Bronchial epithelial cell (primary cell): ENCODE results near the gene HOXB7. TPM values are rescaled to one million over a fixed set of nuclear protein-coding genes. Genes with fewer than 3 reads are reported as not detected.

Source experiments
- DNase-seq: peaks from one replicate; pipeline ENCODE4 v3.0.0-alpha.2; 2010; ENCODE audit warnings: low read depth
- FAIRE-seq: peaks from 2 replicates; lab custom pipeline; 2011; peaks lifted over from hg19 to GRCh38; lab: Jason Lieb, UNC
- H3K27me3 ChIP-seq: 2 replicates; pipeline ENCODE4 v1.5.1; 2011; ENCODE audit warnings: low read length; ENCODE audit not compliant: control insufficient read depth, insufficient read depth
- H3K36me3 ChIP-seq: 2 replicates; pipeline ENCODE4 v1.5.1; 2011; ENCODE audit warnings: low read length; ENCODE audit not compliant: control insufficient read depth, insufficient read depth
- H3K4me3 ChIP-seq: 2 replicates; pipeline ENCODE4 v1.5.1; 2011; ENCODE audit warnings: mild to moderate bottlenecking, low read depth, low read length, control low read depth
- total RNA-seq: library from RNA; depleted of rRNA; stranded (reverse); fragments of >200 nt; gene quantifications from 2 replicates; pipeline ENCODE4 v1.2.1, GENCODE V29; 2014
- TF ChIP-seq, protein P1 (sequence below): IDR thresholded peaks from 2 replicates; pipeline ENCODE4 v1.5.1; 2011; ENCODE audit warnings: mild to moderate bottlenecking, moderate library complexity, low read length, control low read depth, inconsistent platforms; ENCODE audit not compliant: insufficient read depth, severe bottlenecking

Gene HOXB7
- total RNA-seq, 1 donor from 2014 or later = not detected

DNA sequence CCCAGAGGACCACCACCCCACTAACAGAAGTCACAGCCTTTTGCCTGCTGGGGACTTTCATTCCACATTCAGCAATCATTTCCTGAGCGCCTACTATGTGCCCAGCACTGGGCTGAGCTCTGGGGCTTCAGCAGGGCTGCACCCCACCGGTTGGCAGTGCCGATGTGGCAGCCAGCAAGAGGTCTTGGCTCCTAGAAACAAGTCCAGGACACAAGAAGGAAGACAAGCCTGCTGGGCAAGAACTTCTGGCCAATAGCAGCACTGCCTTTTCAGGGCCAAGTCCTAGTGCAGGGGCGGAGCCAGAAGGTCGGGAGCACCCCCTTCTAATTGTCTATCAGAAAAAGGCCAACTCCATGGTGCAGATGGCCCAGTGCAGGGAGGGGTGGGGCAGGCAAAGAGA, 28.3 kb upstream of the HOXB7 start:
- Histone ChIP-seq H3K27me3 (peaks cover 82% of the 10 kb centered on the region), H3K4me3 (no peak overlapping the region), H3K36me3 (no peaks in the 10 kb centered on the region)
- TF ChIP-seq, protein P1, sequence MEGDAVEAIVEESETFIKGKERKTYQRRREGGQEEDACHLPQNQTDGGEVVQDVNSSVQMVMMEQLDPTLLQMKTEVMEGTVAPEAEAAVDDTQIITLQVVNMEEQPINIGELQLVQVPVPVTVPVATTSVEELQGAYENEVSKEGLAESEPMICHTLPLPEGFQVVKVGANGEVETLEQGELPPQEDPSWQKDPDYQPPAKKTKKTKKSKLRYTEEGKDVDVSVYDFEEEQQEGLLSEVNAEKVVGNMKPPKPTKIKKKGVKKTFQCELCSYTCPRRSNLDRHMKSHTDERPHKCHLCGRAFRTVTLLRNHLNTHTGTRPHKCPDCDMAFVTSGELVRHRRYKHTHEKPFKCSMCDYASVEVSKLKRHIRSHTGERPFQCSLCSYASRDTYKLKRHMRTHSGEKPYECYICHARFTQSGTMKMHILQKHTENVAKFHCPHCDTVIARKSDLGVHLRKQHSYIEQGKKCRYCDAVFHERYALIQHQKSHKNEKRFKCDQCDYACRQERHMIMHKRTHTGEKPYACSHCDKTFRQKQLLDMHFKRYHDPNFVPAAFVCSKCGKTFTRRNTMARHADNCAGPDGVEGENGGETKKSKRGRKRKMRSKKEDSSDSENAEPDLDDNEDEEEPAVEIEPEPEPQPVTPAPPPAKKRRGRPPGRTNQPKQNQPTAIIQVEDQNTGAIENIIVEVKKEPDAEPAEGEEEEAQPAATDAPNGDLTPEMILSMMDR = no peak
- no peak for DNase-seq
- FAIRE-seq = peak; percentile 7

DNA sequence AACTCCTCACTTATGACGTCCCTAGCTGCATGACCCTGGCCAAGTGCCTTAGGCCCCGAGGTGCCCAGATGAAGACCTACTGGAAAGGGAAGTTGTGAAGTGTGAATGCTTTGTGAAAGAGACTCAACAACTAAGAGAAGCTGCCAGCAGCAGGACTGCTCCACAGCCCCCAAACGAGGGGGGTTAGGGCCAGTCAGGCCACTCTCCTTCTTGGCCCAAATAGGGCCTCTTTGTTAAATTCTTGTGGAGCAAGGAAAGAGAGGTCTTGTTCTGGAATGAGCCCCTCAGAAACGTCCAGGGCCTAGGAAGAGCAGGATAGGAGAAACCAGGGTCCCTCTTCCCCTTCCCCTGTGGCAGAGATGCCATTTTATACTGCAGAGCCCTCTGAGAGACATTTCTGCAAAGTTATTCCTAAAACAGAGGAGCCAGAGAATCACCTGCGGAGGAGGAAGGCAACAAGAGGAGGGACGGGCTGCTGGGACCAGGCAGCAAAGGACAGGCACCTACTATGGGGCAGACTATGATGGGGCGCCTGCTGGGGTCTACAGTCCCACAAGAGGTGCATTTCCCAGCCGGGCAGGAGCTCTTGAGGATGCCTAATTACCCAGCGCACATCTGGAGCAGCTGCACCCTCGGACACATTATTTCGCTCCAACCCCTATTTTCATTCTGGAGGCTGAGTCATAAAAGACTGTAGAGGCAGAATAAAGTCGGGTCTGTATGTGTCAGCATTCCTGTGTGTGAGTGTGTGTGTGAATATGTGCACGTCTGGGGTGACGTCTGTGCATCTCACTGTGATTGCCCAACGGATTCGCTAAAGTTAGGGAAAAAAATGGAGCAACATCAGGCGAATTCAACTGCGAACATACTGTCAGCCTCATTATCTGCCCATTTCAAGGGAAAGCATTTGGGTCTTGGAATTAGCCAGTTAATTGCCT, 26.8 kb upstream of the HOXB7 start:
- TF ChIP-seq, protein P1 = no peak
- no peak for FAIRE-seq
- DNase-seq = peak; percentile 63

DNA sequence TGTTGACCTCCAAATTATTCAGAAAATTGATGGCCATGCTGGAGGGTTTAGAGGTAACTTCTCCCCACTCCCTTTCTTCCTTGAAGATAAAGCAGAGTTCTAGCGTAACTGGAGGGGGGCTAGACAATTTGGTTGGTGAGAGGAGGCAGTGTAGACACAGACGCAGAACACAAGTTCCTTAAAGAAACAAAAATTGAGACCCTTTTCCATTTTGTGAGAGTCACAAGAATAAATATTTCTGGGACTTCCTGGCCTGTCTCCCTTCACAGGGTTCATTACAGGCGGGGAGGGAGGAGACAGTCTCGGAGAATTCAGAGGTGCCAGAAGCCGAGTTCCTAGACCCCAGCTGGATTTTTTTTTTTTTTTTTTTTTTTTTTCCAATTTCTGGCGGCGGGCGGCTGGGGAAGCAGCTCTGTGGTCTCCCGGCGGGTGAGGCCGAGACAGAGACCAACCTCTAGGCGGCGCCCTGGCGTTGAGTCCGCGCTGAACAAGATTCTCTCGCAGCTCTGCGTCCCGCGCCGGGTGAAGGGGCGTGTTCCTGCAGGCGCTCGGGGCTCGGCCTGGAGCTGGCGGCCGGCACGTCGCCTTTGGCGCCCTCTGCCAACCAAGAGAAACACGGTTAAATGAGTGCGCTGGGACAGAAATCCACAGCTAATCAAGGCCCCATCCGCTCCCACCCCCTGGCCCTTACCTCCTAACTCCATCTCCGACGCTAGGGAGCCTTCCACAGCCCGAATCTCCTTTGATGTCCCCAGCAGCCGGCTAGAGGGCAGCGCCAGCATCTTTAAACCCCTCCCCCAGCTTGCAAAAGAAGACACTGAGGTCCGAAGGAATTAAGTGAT, 25.6 kb upstream of the HOXB7 start:
- TF ChIP-seq, protein P1 = peak; percentile 51
- Histone ChIP-seq H3K36me3 (no peaks in the 10 kb centered on the region), H3K27me3 (peaks cover 85% of the 10 kb centered on the region), H3K4me3 (no peak overlapping the region)
- FAIRE-seq (no peak), DNase-seq (peak; percentile 10)

More for the DNA sequence above, 26.8 kb upstream of the HOXB7 start:
- peaks cover 82% of the 10 kb centered on the region for H3K27me3 ChIP-seq
- no peaks in the 10 kb centered on the region for H3K36me3 ChIP-seq
- H3K4me3 ChIP-seq = no peak overlapping the region

DNA sequence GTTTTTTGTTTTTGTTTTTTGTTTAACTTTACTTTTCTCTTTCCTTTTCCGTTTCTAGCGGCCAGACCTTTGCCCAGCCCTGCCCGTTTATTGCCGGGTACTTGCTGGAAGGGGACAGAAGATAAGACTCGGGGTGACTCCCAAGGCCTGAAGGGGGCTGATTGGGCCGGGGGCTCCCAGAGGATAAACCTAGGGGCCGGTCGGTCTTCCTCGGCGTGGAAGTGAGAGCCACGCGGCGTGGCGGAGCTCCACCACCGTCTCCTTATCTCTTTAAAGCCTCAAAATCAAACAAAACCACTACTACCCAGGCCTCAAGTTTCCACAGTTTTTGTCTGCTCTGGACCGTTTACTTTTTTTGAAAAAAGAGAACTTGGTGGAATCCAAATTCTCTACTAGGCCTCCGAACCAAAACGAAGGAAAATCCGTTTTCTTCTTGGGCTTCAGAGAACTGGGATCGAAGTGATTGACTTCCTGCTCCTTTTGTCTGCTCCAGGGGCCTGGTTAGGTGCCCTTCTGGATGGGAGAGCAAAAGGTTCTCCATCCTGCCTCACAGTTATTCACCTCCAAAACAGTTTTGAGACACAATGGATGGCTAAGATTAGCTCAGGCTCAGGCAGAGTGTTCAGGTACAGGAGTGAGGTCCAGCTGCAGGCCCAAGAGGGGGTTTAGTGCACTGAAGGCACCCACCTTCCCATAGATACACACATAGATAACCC, 23.8 kb upstream of the HOXB7 start:
- TF ChIP-seq, protein P1 = no peak
- no peak for FAIRE-seq
- peaks cover 88% of the 10 kb centered on the region for H3K27me3 ChIP-seq

DNA sequence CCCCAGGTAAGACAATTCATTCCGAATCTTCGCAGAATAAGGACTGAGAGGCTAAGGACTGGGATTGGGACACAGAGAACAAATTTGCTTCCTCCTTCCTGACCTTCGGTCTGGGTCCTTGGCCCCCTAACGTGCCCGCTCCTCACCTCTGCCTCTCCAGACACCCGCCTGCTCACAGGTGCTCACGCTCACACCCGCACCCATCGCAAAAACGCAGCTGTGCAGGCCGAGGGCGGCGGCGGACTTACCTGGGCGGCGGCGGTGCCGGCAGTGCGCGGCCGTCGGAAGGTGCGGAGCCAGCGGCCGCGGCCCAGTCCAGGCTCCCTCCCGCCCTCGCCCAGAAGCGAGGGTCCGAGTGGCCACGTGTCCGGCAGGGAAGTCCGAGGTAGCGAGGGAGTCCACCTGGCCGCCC, 22.5 kb upstream of the HOXB7 start:
- FAIRE-seq = no peak
- DNase-seq = no peak
- H3K27me3 ChIP-seq = peaks cover 92% of the 10 kb centered on the region

More for the DNA sequence above, 23.8 kb upstream of the HOXB7 start:
- Histone ChIP-seq H3K4me3 (no peak overlapping the region), H3K36me3 (no peaks in the 10 kb centered on the region)
- DNase-seq = no peak

More for the DNA sequence above, 22.5 kb upstream of the HOXB7 start:
- TF ChIP-seq, protein P1 = no peak
- H3K36me3 ChIP-seq = no peaks in the 10 kb centered on the region
- H3K4me3 ChIP-seq = no peak overlapping the region
